Thyroid gland (tissue), 4 donors: ENCODE measurements around the gene DLG2. TPM values are rescaled to one million over a fixed set of nuclear protein-coding genes. Genes with fewer than 3 reads are reported as not detected.

Source experiments
- DNase-seq, 2 donors: peaks; one replicate each; pipeline ENCODE4 v3.0.0-alpha.2; 2019
- H3K27ac ChIP-seq, 3 donors: fragments of 200-600 bp; sonication (generic); 1 replicate in 2 of 3; 2 replicates in 1 of 3; pipeline ENCODE4 v1.5.1; 2016 to 2019; ENCODE audit warnings: mild to moderate bottlenecking in 1 of 3, moderate library complexity in 1 of 3
- H3K27me3 ChIP-seq: fragments of 200-600 bp; sonication (generic); one replicate; pipeline ENCODE4 v1.5.1; 2019
- H3K36me3 ChIP-seq, 2 donors: fragments of 200-600 bp; sonication (generic); one replicate each; pipeline ENCODE4 v1.5.1; 2016 to 2019
- H3K4me1 ChIP-seq, 2 donors: fragments of 200-600 bp; sonication (generic); one replicate each; pipeline ENCODE4 v1.5.1; 2017 to 2019
- H3K4me3 ChIP-seq, 3 donors: fragments of 200-600 bp; sonication (generic); replicated peaks in 1 of 3; 1 replicate in 2 of 3; 2 replicates in 1 of 3; pipeline ENCODE4 v1.5.1; 2016; ENCODE audit warnings: mild to moderate bottlenecking in 1 of 3
- H3K9me3 ChIP-seq: fragments of 200-600 bp; sonication (generic); one replicate; pipeline ENCODE4 v1.5.1; 2017
- CTCF ChIP-seq, 6 experiments: fragments of 200-600 bp in 3 of 6; fragments of 450-650 bp in 3 of 6; sonication (generic) in 3 of 6; IDR thresholded peaks; one replicate each; pipeline ENCODE4 v1.5.1; 2016 to 2019; ENCODE audit warnings: antibody characterized with exemption in 6 of 6, mild to moderate bottlenecking in 2 of 6, inconsistent platforms in 1 of 6, moderate library complexity in 1 of 6
- POLR2A ChIP-seq, 2 donors: fragments of 450-650 bp; IDR thresholded peaks; one replicate each; pipeline ENCODE4 v1.6.1; 2017; ENCODE audit warnings: antibody characterized with exemption in 2 of 2, mild to moderate bottlenecking in 2 of 2, moderate library complexity in 1 of 2
- WGBS, 2 donors: methylation state at CpG; one replicate each; pipeline ENCODE4 v1.1.5; 2017; 5-methylcytosine and 5-hydroxymethylcytosine counted together
- intact Hi-C: fragments of 100-400 bp; cut with DNase I; formaldehyde crosslinking; loops from one replicate; pipeline ENCODE4 v1.15.1; 2023
- total RNA-seq, 4 donors: library from RNA; depleted of rRNA; stranded (reverse); fragments of >200 nt; gene quantifications; one replicate each; pipeline ENCODE4 v1.2.3, GENCODE V29; 2016

DLG2 gene
- total RNA-seq, 4 donors from 2014 or later, result 29.4 to 79.4 (median 42.4) TPM

GRCh38 chr11:84437071-84437980, 1189.8 kb downstream of the DLG2 start:
- H3K27ac ChIP-seq, result no peak overlapping the region
- no peaks in the 10 kb centered on the region for H3K27me3 ChIP-seq
- H3K4me3 ChIP-seq, result no peak overlapping the region
- TF ChIP-seq CTCF (IDR thresholded peaks at IDR 0.05) (peak in 3 of 6 experiments; percentile 18 to 36 (median 36)), POLR2A (IDR thresholded peaks at IDR 0.05) (no peak)
- H3K9me3 ChIP-seq, result no peaks in the 10 kb centered on the region
- intact Hi-C loops, result no loop called here
- DNase-seq, result peak; percentile 65 to 67
- H3K36me3 ChIP-seq, result no peaks in the 10 kb centered on the region
- H3K4me1 ChIP-seq, result peaks cover 0 to 7% of the 10 kb centered on the region in 2 donors
- WGBS, 2 donors, result 2 to 5% methylated on average over 11 to 21 of the region's 21 CpGs

- Histone ChIP-seq H3K4me3 (no peak overlapping the region), H3K9me3 (no peaks in the 10 kb centered on the region), H3K27me3 (no peaks in the 10 kb centered on the region), H3K36me3 (no peaks in the 10 kb centered on the region), H3K27ac (no peak overlapping the region), H3K4me1 (no peaks in the 10 kb centered on the region)
- 66 to 68% methylated on average over 2 of the region's 2 CpGs for WGBS, 2 donors
- peak; percentile 37 to 61 for DNase-seq
- intact Hi-C loops, result no loop called here
- no peak for TF ChIP-seq CTCF (IDR thresholded peaks at IDR 0.05)
Observed at GRCh38 chr11:84430661-84431060, 1196.5 kb downstream of the DLG2 start.

- Histone ChIP-seq H3K4me3 (no peak overlapping the region), H3K36me3 (no peaks in the 10 kb centered on the region), H3K9me3 (no peaks in the 10 kb centered on the region), H3K27ac (no peak overlapping the region), H3K4me1 (peaks cover 0 to 5% of the 10 kb centered on the region in 2 donors), H3K27me3 (no peaks in the 10 kb centered on the region)
- DNase-seq, result no peak
- no peak for TF ChIP-seq POLR2A (IDR thresholded peaks at IDR 0.05)
- no peak for TF ChIP-seq CTCF (IDR thresholded peaks at IDR 0.05)
- intact Hi-C loops, result no loop called here
Observed at GRCh38 chr11:84425673-84426072, 1201.5 kb downstream of the DLG2 start.

- 68 to 76% methylated on average over 4 of the region's 4 CpGs for WGBS, 2 donors
- Histone ChIP-seq H3K4me1 (peaks cover 0 to 5% of the 10 kb centered on the region in 2 donors), H3K36me3 (no peaks in the 10 kb centered on the region), H3K27ac (no peak overlapping the region), H3K4me3 (no peak overlapping the region), H3K9me3 (no peaks in the 10 kb centered on the region), H3K27me3 (no peaks in the 10 kb centered on the region)
- intact Hi-C loops, result no loop called here
- TF ChIP-seq POLR2A (IDR thresholded peaks at IDR 0.05) (no peak), CTCF (IDR thresholded peaks at IDR 0.05) (no peak)
- DNase-seq, result no peak
Observed at GRCh38 chr11:84420271-84420670, 1206.9 kb downstream of the DLG2 start.

- intact Hi-C loops, result no loop called here
- TF ChIP-seq POLR2A (IDR thresholded peaks at IDR 0.05) (no peak), CTCF (IDR thresholded peaks at IDR 0.05) (no peak)
- H3K9me3 ChIP-seq, result no peaks in the 10 kb centered on the region
- no peaks in the 10 kb centered on the region for H3K27me3 ChIP-seq
- WGBS, 2 donors, result 57 to 71% methylated on average over 3 of the region's 3 CpGs
- DNase-seq, result no peak
- H3K27ac ChIP-seq, result no peak overlapping the region
- H3K4me3 ChIP-seq, result no peak overlapping the region
- H3K36me3 ChIP-seq, result no peaks in the 10 kb centered on the region
- H3K4me1 ChIP-seq, result no peaks in the 10 kb centered on the region
Observed at GRCh38 chr11:84419616-84420015, 1207.5 kb downstream of the DLG2 start.
